ENCODE results near the gene NEMF.

- TF ChIP-seq GATA2 (IDR thresholded peaks at IDR 0.05; ENCODE audit: low read depth, low read length) (no peak), GATA3 (IDR thresholded peaks at IDR 0.05; ENCODE audit: low read depth, low read length) (no peak)
These were observed 30.5 kb upstream of the NEMF start for GRCh38 chr14:49882826-49883694.

Data from SH-SY5Y (cell line).